Measurements from ENCODE around the gene PPM1L.

GRCh38 chr3:160792540-160792939, 36.5 kb downstream of the PPM1L start:
- TF ChIP-seq CTCF (IDR thresholded peaks at IDR 0.05; ENCODE audit: low read depth, low read length) (no peak), EZH2phosphoT487 (IDR thresholded peaks at IDR 0.05; ENCODE audit: low read depth) (no peak)
